Stimulated activated CD4-positive, alpha-beta T cell treated with anti-CD3 and anti-CD28 coated beads, Interleukin-1b, Interleukin-23, amount 100 ng/mL, for 1 hour (primary cell): Measurements from ENCODE around the gene SESN2.
"Not testable (repeated sequence)": the region's sequence is repeated elsewhere in the genome, so short reads cannot be mapped to it uniquely, and the experiment has no call there.

Source experiments
- DNase-seq, 2 donors: peaks; one replicate each; pipeline ENCODE4 v3.0.0-alpha.2; 2020; ENCODE audit warnings: low read depth in 2 of 2

SESN2 gene

GRCh38 chr1:28327431-28327830 is 68.1 kb downstream of the SESN2 start:
- not testable (repeated sequence) for DNase-seq

DNA sequence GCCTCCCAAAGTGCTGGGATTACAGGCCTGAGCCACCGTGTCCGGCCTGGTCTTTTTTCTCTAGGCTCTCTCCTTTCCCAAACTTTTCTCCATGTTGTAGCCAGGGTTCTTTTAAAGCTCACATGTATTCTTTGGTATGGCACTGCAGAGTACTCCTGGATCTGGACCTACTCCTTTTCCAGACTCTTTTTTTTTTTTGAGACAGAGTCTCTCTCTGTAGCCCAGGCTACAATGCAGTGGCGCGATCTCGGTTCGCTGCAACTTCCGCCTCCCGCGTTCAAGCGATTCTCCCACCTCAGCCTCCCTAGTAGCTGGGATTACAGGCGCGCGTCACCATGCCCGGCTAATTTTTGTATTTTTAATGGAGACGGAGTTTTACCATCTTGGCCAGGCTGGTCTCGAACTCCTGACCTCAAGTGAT is 68.9 kb downstream of the SESN2 start:
- DNase-seq: no peak

- DNase-seq: peak in 1 of 2 donors; percentile 17
Measured at GRCh38 chr1:28329395-28330153, 70.3 kb downstream of the SESN2 start.
